Body of pancreas (tissue), 4 donors: ENCODE measurements around the gene TERB1. TPM values are rescaled to one million over a fixed set of nuclear protein-coding genes. Genes with fewer than 3 reads are reported as not detected.

Source experiments
- ATAC-seq: fragments of 150-250 bp; one replicate; pipeline ENCODE4 v1.9.1; 2016
- DNase-seq, 4 donors: peaks; one replicate each; pipeline ENCODE4 v3.0.0-alpha.2; 2019
- H3K27ac ChIP-seq, 4 donors: fragments of 200-600 bp; sonication (generic); 1 replicate in 3 of 4; 2 replicates in 1 of 4; pipeline versions ENCODE4 v1.5.1 to v1.6.1; 2016 to 2019; ENCODE audit warnings: mild to moderate bottlenecking in 1 of 4, mixed read lengths in 1 of 4, moderate library complexity in 1 of 4
- H3K27me3 ChIP-seq, 2 donors: fragments of 200-600 bp; sonication (generic); one replicate each; pipeline ENCODE4 v1.6.0; 2016; ENCODE audit warnings: mild to moderate bottlenecking in 1 of 2
- H3K36me3 ChIP-seq, 2 donors: fragments of 200-600 bp; sonication (generic); replicated peaks in 1 of 2; 2 replicates each; pipeline ENCODE4 v1.5.1; 2016; ENCODE audit warnings: low read depth in 2 of 2; ENCODE audit not compliant: insufficient read depth in 1 of 2
- H3K4me1 ChIP-seq: fragments of 200-600 bp; sonication (generic); one replicate; pipeline ENCODE4 v1.6.0; 2016
- H3K4me3 ChIP-seq, 2 donors: fragments of 200-600 bp; sonication (generic); 1 replicate in 1 of 2; 2 replicates in 1 of 2; pipeline ENCODE4 v1.5.1; 2016 to 2019
- H3K9me3 ChIP-seq, 3 donors: fragments of 200-600 bp; sonication (generic); 1 replicate in 2 of 3; 2 replicates in 1 of 3; pipeline ENCODE4 v1.5.1; 2016
- POLR2A ChIP-seq, 3 donors: fragments of 450-650 bp; IDR thresholded peaks; one replicate each; pipeline ENCODE4 v1.6.1; 2016; ENCODE audit warnings: antibody characterized with exemption in 3 of 3, mild to moderate bottlenecking in 2 of 3
- WGBS, 2 donors: methylation state at CpG; one replicate each; pipeline ENCODE4 v1.1.5; 2017; 5-methylcytosine and 5-hydroxymethylcytosine counted together
- intact Hi-C: fragments of 100-400 bp; cut with DNase I; formaldehyde crosslinking; loops from one replicate; pipeline ENCODE4 v1.15.1; 2023
- total RNA-seq, 2 donors: library from RNA; depleted of rRNA; stranded (reverse); fragments of >200 nt; gene quantifications; one replicate each; pipeline ENCODE4 v1.1.0, GENCODE V29; 2016
- TF ChIP-seq, protein P1 (sequence below), 7 experiments: fragments of 450-650 bp in 4 of 7; fragments of 200-600 bp in 3 of 7; sonication (generic) in 3 of 7; IDR thresholded peaks; one replicate each; pipeline ENCODE4 v1.5.1; 2016 to 2019; ENCODE audit warnings: antibody characterized with exemption in 7 of 7

The TERB1 gene
- total RNA-seq, 2 donors from 2014 or later = not detected

- H3K27ac ChIP-seq = no peak overlapping the region
- no peaks in the 10 kb centered on the region for H3K4me1 ChIP-seq
- DNase-seq = no peak
- intact Hi-C loops = no loop called here
- H3K9me3 ChIP-seq = no peaks in the 10 kb centered on the region
- no peak for TF ChIP-seq POLR2A (IDR thresholded peaks at IDR 0.05)
- TF ChIP-seq, protein P1, sequence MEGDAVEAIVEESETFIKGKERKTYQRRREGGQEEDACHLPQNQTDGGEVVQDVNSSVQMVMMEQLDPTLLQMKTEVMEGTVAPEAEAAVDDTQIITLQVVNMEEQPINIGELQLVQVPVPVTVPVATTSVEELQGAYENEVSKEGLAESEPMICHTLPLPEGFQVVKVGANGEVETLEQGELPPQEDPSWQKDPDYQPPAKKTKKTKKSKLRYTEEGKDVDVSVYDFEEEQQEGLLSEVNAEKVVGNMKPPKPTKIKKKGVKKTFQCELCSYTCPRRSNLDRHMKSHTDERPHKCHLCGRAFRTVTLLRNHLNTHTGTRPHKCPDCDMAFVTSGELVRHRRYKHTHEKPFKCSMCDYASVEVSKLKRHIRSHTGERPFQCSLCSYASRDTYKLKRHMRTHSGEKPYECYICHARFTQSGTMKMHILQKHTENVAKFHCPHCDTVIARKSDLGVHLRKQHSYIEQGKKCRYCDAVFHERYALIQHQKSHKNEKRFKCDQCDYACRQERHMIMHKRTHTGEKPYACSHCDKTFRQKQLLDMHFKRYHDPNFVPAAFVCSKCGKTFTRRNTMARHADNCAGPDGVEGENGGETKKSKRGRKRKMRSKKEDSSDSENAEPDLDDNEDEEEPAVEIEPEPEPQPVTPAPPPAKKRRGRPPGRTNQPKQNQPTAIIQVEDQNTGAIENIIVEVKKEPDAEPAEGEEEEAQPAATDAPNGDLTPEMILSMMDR (IDR thresholded peaks at IDR 0.05) = no peak
- 94 to 98% methylated on average over 7 of the region's 7 CpGs for WGBS, 2 donors
- ATAC-seq = no peak
- peaks cover 4 to 17% of the 10 kb centered on the region in 2 donors for H3K36me3 ChIP-seq
- H3K4me3 ChIP-seq = no peak overlapping the region
- H3K27me3 ChIP-seq = no peaks in the 10 kb centered on the region
These were observed 9.7 kb upstream of the TERB1 start for GRCh38 chr16:66811043-66811442.

GRCh38 chr16:66810391-66810790 is 9.0 kb upstream of the TERB1 start:
- H3K36me3 ChIP-seq = peaks cover 0 to 20% of the 10 kb centered on the region in 2 donors
- no peak for DNase-seq
- H3K27ac ChIP-seq = no peak overlapping the region
- TF ChIP-seq, protein P1 (IDR thresholded peaks at IDR 0.05) = no peak
- no peak for TF ChIP-seq POLR2A (IDR thresholded peaks at IDR 0.05)
- no peaks in the 10 kb centered on the region for H3K9me3 ChIP-seq
- intact Hi-C loops = no loop called here
- ATAC-seq = no peak
- H3K4me1 ChIP-seq = no peaks in the 10 kb centered on the region
- no peak overlapping the region for H3K4me3 ChIP-seq
- WGBS, 2 donors = 91 to 92% methylated on average over 4 of the region's 4 CpGs
- no peaks in the 10 kb centered on the region for H3K27me3 ChIP-seq

DNA sequence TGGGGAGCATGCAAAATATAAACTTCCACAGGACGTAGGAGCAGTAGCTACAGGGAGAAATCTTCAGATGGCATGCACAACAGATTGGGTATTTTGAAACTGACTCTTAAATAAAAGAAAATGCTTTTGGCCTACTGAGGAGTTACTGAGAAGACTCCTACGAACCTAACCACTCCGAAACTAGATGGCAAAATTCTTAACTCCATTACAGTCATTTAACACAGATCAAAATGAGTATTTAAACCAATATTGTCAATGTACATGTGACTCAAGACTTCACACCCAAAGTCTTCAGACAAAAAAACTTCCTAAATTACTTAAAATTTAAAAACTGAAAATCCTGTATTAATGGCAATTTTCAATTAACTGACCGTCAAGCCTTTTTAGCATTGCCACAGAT is 8.4 kb upstream of the TERB1 start:
- Histone ChIP-seq H3K9me3 (no peaks in the 10 kb centered on the region), H3K27me3 (no peaks in the 10 kb centered on the region), H3K4me1 (no peaks in the 10 kb centered on the region), H3K4me3 (no peak overlapping the region), H3K27ac (no peak overlapping the region), H3K36me3 (peaks cover 0 to 26% of the 10 kb centered on the region in 2 donors)
- ATAC-seq (no peak), DNase-seq (no peak)
- TF ChIP-seq POLR2A (IDR thresholded peaks at IDR 0.05) = no peak
- TF ChIP-seq, protein P1 (IDR thresholded peaks at IDR 0.05) = no peak
- intact Hi-C loops = no loop called here
- WGBS, 2 donors = 89 to 97% methylated on average over 4 of the region's 4 CpGs

DNA sequence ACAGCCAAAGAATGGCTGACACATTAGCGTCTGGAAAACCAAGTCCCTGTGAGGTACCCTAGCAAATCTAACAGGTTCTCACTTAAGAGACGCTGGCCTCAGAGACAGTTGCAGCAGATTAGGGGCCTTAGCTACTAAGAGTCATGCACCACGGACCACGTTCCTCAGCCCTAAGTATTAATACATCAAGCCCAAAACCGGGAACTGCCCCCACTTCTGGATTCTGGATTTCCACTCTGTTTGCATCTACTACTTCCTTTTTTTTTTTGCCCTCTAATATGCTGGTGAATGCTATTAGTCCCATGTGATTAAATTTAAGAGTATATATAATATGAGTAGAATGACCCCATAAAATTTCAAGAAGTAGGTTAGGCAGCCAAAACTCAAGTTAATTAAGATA is 775 bp upstream of the TERB1 start:
- H3K36me3 ChIP-seq = peaks cover 0 to 15% of the 10 kb centered on the region in 2 donors
- intact Hi-C loops = no loop called here
- 83 to 88% methylated on average over 5 of the region's 5 CpGs for WGBS, 2 donors

GRCh38 chr16:66800856-66801255 is 528 bp downstream of the TERB1 start:
- Histone ChIP-seq H3K4me1 (no peaks in the 10 kb centered on the region), H3K27ac (no peak overlapping the region), H3K9me3 (no peaks in the 10 kb centered on the region), H3K4me3 (no peak overlapping the region), H3K27me3 (no peaks in the 10 kb centered on the region), H3K36me3 (peaks cover 0 to 15% of the 10 kb centered on the region in 2 donors)
- no peak for TF ChIP-seq POLR2A (IDR thresholded peaks at IDR 0.05)
- TF ChIP-seq, protein P1 (IDR thresholded peaks at IDR 0.05) = no peak
- no peak for DNase-seq
- no peak for ATAC-seq
- WGBS, 2 donors = 87 to 96% methylated on average over 7 to 14 of the region's 19 CpGs
- intact Hi-C loops = no loop called here

More for the DNA sequence above, 775 bp upstream of the TERB1 start:
- Histone ChIP-seq H3K4me3 (no peak overlapping the region), H3K27me3 (no peaks in the 10 kb centered on the region), H3K27ac (no peak overlapping the region), H3K9me3 (no peaks in the 10 kb centered on the region), H3K4me1 (no peaks in the 10 kb centered on the region)
- ATAC-seq (no peak), DNase-seq (no peak)
- no peak for TF ChIP-seq POLR2A (IDR thresholded peaks at IDR 0.05)
- TF ChIP-seq, protein P1 (IDR thresholded peaks at IDR 0.05) = no peak
